Trophoblast cell (in vitro differentiated cells and primary cell): ENCODE data around the gene ASAP2. TPM values are rescaled to one million over a fixed set of nuclear protein-coding genes. Genes with fewer than 3 reads are reported as not detected.

Experiments
- DNase-seq, 2 donors: peaks; one replicate each; pipeline ENCODE4 v3.0.0-alpha.2; 2016
- H2AFZ ChIP-seq: 2 replicates; pipeline ENCODE4 v1.6.1; 2013; ENCODE audit warnings: low read length, moderate library complexity, mild to moderate bottlenecking; ENCODE audit not compliant: insufficient read depth, poor library complexity
- H2AK5ac ChIP-seq: 2 replicates; pipeline ENCODE4 v1.6.1; 2013; ENCODE audit warnings: mild to moderate bottlenecking, low read length
- H2BK120ac ChIP-seq: 2 replicates; pipeline ENCODE4 v1.6.1; 2013; ENCODE audit warnings: low read length, mild to moderate bottlenecking, moderate library complexity; ENCODE audit not compliant: insufficient read depth, poor library complexity
- H2BK12ac ChIP-seq: 2 replicates; pipeline ENCODE4 v1.6.1; 2013; ENCODE audit warnings: mild to moderate bottlenecking, low read length, moderate library complexity
- H2BK5ac ChIP-seq: 2 replicates; pipeline ENCODE4 v1.6.1; 2013; ENCODE audit warnings: low read length, low read depth, moderate library complexity, mild to moderate bottlenecking; ENCODE audit not compliant: poor library complexity
- H3K14ac ChIP-seq: 2 replicates; pipeline ENCODE4 v1.6.1; 2013; ENCODE audit warnings: mild to moderate bottlenecking, low read length
- H3K18ac ChIP-seq: 2 replicates; pipeline ENCODE4 v1.6.1; 2013; ENCODE audit warnings: mild to moderate bottlenecking, low read length
- H3K23ac ChIP-seq: 2 replicates; pipeline ENCODE4 v1.6.1; 2013; ENCODE audit warnings: low read length
- H3K27ac ChIP-seq: 2 replicates; pipeline ENCODE4 v1.5.1; 2013; ENCODE audit warnings: low read depth, mild to moderate bottlenecking, inconsistent platforms, low read length, moderate library complexity
- H3K27me3 ChIP-seq: 2 replicates; pipeline ENCODE4 v1.6.1; 2013; ENCODE audit warnings: inconsistent platforms, mild to moderate bottlenecking, low read length, moderate library complexity; ENCODE audit not compliant: insufficient read depth
- H3K36me3 ChIP-seq, 2 experiments: 1 replicate in 1 of 2; 2 replicates in 1 of 2; pipeline ENCODE4 v1.6.1; 2013; ENCODE audit warnings: low read length in 2 of 2, mild to moderate bottlenecking in 2 of 2, moderate library complexity in 1 of 2; ENCODE audit not compliant: insufficient read depth in 2 of 2, control insufficient read depth in 1 of 2
- H3K4ac ChIP-seq: 2 replicates; pipeline ENCODE4 v1.6.1; 2013; ENCODE audit warnings: low read depth, mild to moderate bottlenecking, low read length, moderate library complexity
- H3K4me1 ChIP-seq, 2 experiments: 1 replicate in 1 of 2; 2 replicates in 1 of 2; pipeline ENCODE4 v1.6.1; 2013; ENCODE audit warnings: low read length in 2 of 2, mild to moderate bottlenecking in 2 of 2, moderate library complexity in 1 of 2; ENCODE audit not compliant: insufficient read depth in 2 of 2, control insufficient read depth in 1 of 2
- H3K4me2 ChIP-seq: 2 replicates; pipeline ENCODE4 v1.6.1; 2013; ENCODE audit warnings: inconsistent platforms, mild to moderate bottlenecking, low read length, moderate library complexity
- H3K4me3 ChIP-seq: 2 replicates; pipeline ENCODE4 v1.5.1; 2013; ENCODE audit warnings: mild to moderate bottlenecking, low read depth, low read length, inconsistent platforms
- H3K79me1 ChIP-seq: one replicate; pipeline ENCODE4 v1.6.1; 2013; ENCODE audit warnings: low read length
- H3K79me2 ChIP-seq: 2 replicates; pipeline ENCODE4 v1.6.1; 2013; ENCODE audit warnings: low read length, mild to moderate bottlenecking; ENCODE audit not compliant: control insufficient read depth, insufficient read depth, poor library complexity
- H3K9ac ChIP-seq: 2 replicates; pipeline ENCODE4 v1.6.1; 2013; ENCODE audit warnings: mild to moderate bottlenecking, low read length
- H3K9me3 ChIP-seq: 2 replicates; pipeline ENCODE4 v1.6.1; 2013; ENCODE audit warnings: low read depth, mild to moderate bottlenecking, control low read depth, inconsistent platforms, low read length; ENCODE audit not compliant: insufficient read depth
- H4K12ac ChIP-seq: 2 replicates; pipeline ENCODE4 v1.6.1; 2013; ENCODE audit warnings: low read depth, mild to moderate bottlenecking, low read length, moderate library complexity
- H4K8ac ChIP-seq: 2 replicates; pipeline ENCODE4 v1.6.1; 2013; ENCODE audit warnings: low read depth, mild to moderate bottlenecking, low read length, moderate library complexity
- H4K91ac ChIP-seq: one replicate; pipeline ENCODE4 v1.6.1; 2013; ENCODE audit warnings: low read depth, mild to moderate bottlenecking, low read length, moderate library complexity
- WGBS: extraction: QIAGEN DNeasy Blood & Tissue Kit; methylation state at CpG from one replicate; pipeline ENCODE4 v1.1.7; 2013; ENCODE audit warnings: missing lambda C conversion rate; ENCODE audit not compliant: insufficient read length, insufficient coverage; ENCODE audit errors: extremely low coverage; 5-methylcytosine and 5-hydroxymethylcytosine counted together
- polyA plus RNA-seq: library from polyadenylated mRNA; stranded (reverse); fragments of 200-250 nt; gene quantifications from 2 replicates; pipeline ENCODE4 v1.2.3, GENCODE V29; 2013

The ASAP2 gene
- 35.0 and 37.6 TPM in 2 replicates for polyA plus RNA-seq

DNA sequence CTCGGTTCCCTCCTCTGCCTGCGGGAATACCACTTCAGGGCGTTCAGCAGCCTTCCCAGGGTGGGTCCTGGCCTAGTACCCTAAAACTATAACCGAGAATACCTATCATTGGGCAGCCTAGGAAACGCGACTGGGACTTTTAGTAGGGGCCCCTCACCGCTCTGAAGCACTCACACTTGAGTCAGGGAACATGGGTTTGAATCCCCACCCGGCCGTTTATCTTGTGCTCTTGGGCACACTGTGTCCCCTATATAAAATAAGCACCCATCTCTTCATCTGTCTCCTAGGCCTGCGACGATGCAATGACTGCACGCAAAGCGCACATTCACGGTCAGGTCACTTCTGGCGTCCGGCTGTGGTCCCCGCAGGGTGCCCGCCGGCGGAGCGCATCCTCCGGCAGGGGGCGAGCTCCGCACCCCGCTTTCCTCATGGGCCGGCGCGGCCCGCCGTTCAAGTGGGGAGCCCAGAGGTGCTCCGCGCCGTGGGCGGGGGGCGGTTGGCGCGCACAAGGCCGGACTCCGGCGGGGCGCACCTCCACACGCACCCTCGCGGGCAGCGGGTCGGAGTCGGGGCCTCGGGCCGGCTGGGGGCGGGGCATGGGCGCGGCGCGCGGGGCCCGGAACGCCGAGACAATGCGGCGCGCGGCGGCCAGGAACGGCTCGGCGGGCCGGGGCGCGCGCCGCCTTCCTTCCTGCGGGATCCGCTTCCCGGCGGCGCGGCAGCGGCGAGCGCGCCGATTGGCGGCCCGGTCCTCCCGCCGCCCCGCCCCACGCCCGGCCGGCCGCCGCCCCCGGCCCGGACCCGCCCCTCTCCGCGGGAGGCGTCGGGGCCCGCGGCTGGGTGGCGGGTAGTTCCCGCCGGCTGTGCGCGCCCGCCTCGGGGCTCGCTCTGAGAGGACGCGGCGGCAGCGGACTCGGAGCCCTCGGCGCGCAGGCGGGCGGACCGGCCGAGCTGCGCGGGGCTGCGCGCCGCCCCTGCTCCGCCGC lies at the start of gene ASAP2:
TSS of gene ASAP2 (plus strand) at position 850 of the 986 bp plus-strand sequence. CDS start 293 bp downstream, outside the sequence.
- H3K18ac ChIP-seq, result peak within 1 kb of the TSS; percentile 88
- H3K9ac ChIP-seq, result peak within 1 kb of the TSS; percentile 84
- no peak within 1 kb of the TSS for H3K23ac ChIP-seq
- peak within 1 kb of the TSS; percentile 100 for H4K91ac ChIP-seq
- H3K14ac ChIP-seq, result peak within 1 kb of the TSS; percentile 97
- peaks cover 17% of the 10 kb centered on the region for H3K79me1 ChIP-seq
- peaks cover 2% of the 10 kb centered on the region for H3K27me3 ChIP-seq
- H3K4me1 ChIP-seq, result peaks cover 4 to 5% of the 10 kb centered on the region in 2 experiments
- H2BK12ac ChIP-seq, result peak within 1 kb of the TSS; percentile 98
- peak within 1 kb of the TSS; percentile 98 for H4K8ac ChIP-seq
- DNase-seq, result peak; percentile 36 to 69
- H3K9me3 ChIP-seq, result no peaks in the 10 kb centered on the region
- peak within 1 kb of the TSS; percentile 96 for H2AFZ ChIP-seq
- peak within 1 kb of the TSS; percentile 97 for H3K27ac ChIP-seq
- peak within 1 kb of the TSS; percentile 98 for H3K4ac ChIP-seq
- H3K79me2 ChIP-seq, result peaks cover 14% of the 10 kb centered on the region
- peak within 1 kb of the TSS; percentile 98 for H2BK5ac ChIP-seq
- peak within 1 kb of the TSS; percentile 91 for H4K12ac ChIP-seq
- H2BK120ac ChIP-seq, result peak within 1 kb of the TSS; percentile 95
- peak within 1 kb of the TSS; percentile 94 for H3K4me3 ChIP-seq
- H3K4me2 ChIP-seq, result peak within 1 kb of the TSS; percentile 87
- H2AK5ac ChIP-seq, result peak within 1 kb of the TSS; percentile 97
- no CpG with 5 or more reads among the region's 128 CpGs for WGBS
- H3K36me3 ChIP-seq, result no peaks in the 10 kb centered on the region

DNA sequence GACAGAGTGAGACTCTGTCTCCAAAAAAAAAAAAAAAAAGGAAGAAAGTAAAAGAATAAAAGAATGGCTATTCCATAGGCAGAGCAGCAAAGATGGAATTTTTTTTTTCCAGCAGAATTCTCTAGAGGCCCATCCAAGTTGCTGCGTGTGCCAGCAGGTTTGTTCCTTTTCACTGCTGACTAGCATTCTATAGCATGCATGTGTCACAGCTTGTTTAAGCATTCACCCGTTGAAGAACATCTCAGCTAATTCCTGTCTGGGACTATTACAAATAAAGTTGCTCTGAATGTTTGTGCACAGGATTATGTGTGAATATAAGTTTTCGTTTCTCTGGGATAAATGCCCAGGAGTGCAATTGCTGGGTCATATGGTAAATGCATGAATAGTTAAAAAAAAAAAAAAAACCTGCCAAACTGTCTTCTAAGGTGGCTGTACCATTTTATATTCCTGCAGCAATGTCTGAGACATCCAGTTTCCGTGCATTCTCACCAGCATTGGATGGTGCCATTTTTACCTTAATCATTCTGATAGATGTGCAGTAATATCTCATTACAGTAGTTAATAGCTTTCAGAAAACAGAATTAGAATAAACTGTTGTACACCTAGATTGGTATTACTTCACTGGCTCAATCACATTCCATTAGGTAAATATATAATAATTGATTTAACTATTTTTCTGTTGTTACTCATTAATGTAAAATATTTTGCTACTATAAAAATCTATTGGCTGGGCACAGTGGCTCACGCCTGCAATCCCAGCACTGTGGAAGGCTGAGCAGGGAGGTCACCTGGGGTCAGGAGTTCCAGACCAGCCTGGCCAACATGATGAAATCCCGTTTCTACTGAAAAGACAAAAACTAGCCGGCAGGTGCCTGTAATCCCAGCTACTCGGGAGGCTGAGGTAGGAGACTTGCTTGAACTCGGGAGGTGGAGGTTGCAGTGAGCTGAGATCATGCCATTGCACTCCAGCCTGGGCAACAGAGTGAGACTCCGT lies 47.5 kb upstream of the ASAP2 start:
- H3K4ac ChIP-seq, result no peak overlapping the region
- no peak overlapping the region for H3K9ac ChIP-seq
- no peak overlapping the region for H2AK5ac ChIP-seq
- H2AFZ ChIP-seq, result no peak overlapping the region
- no peak overlapping the region for H4K91ac ChIP-seq
- no peak overlapping the region for H4K8ac ChIP-seq
- H3K18ac ChIP-seq, result no peak overlapping the region
- H2BK5ac ChIP-seq, result no peak overlapping the region
- no peaks in the 10 kb centered on the region for H3K4me1 ChIP-seq
- no peaks in the 10 kb centered on the region for H3K36me3 ChIP-seq
- no peak overlapping the region for H3K4me2 ChIP-seq
- no peak overlapping the region for H4K12ac ChIP-seq
- no peak overlapping the region for H3K27ac ChIP-seq
- H3K14ac ChIP-seq, result no peak overlapping the region
- no peak overlapping the region for H3K23ac ChIP-seq
- DNase-seq, result no peak
- peaks cover 2% of the 10 kb centered on the region for H3K9me3 ChIP-seq
- H3K27me3 ChIP-seq, result no peaks in the 10 kb centered on the region
- WGBS, result no CpG with 5 or more reads among the region's 10 CpGs
- H3K79me2 ChIP-seq, result no peaks in the 10 kb centered on the region
- no peak overlapping the region for H2BK12ac ChIP-seq
- H3K4me3 ChIP-seq, result no peak overlapping the region
- H3K79me1 ChIP-seq, result peaks cover under 1% of the 10 kb centered on the region
- H2BK120ac ChIP-seq, result no peak overlapping the region

DNA sequence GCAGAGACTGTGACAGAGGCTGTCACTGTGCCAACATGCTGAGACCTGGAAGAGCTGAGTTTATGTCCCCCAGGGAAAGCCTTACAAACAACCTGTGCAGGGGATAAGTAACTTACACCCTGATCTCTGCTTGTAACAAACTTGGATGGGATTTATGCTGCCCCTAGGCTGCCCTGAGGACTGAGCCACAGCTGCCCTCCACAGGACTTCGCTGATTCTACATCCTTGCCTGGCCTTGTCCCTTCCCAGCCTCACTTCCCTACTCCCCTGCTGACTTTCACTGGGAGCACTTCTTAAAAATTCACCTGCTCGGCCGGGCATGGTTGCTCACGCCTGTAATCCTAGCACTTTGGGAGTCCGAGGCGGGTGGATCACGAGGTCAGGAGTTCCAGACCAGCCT lies 45.9 kb upstream of the ASAP2 start:
- Histone ChIP-seq H2BK5ac (no peak overlapping the region), H3K4ac (no peak overlapping the region), H3K4me3 (no peak overlapping the region), H3K14ac (no peak overlapping the region), H3K36me3 (no peaks in the 10 kb centered on the region), H3K27ac (no peak overlapping the region), H2BK12ac (no peak overlapping the region), H2AFZ (no peak overlapping the region), H3K79me1 (peaks cover 3% of the 10 kb centered on the region), H3K9ac (no peak overlapping the region), H3K27me3 (no peaks in the 10 kb centered on the region), H3K18ac (no peak overlapping the region), H4K12ac (no peak overlapping the region), H2BK120ac (no peak overlapping the region), H3K79me2 (no peaks in the 10 kb centered on the region), H4K8ac (no peak overlapping the region), H2AK5ac (no peak overlapping the region), H4K91ac (no peak overlapping the region), H3K23ac (no peak overlapping the region), H3K9me3 (peaks cover 2% of the 10 kb centered on the region), H3K4me1 (peaks cover 2 to 4% of the 10 kb centered on the region in 2 experiments), H3K4me2 (no peak overlapping the region)
- no peak for DNase-seq
- WGBS, result no CpG with 5 or more reads among the region's 7 CpGs

DNA sequence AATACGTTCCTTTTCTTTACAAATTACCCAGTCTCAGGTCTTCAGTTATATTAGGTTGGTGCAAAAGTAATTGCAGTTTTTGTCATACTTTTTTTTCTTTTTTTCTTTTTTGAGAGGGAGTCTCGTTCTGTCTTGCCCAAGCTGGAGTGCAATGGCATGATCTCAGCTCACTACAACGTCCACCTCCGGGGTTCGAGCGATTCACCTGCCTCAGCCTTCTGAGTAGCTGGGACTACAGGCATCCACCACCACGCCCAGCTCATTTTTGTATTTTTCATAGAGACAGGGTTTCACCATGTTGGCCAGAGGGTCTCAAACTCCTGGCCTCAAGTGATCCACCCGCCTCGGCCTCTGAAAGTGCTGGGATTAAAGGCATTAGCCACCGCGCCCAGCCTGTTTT lies 43.8 kb upstream of the ASAP2 start:
- Histone ChIP-seq H2AK5ac (no peak overlapping the region), H2BK120ac (no peak overlapping the region), H4K12ac (no peak overlapping the region), H3K27ac (no peak overlapping the region), H3K27me3 (no peaks in the 10 kb centered on the region), H3K79me2 (no peaks in the 10 kb centered on the region), H4K91ac (no peak overlapping the region), H3K9ac (no peak overlapping the region), H3K4me1 (peaks cover 20 to 21% of the 10 kb centered on the region in 2 experiments), H2BK12ac (no peak overlapping the region), H2BK5ac (no peak overlapping the region), H3K4me3 (no peak overlapping the region), H2AFZ (no peak overlapping the region), H3K79me1 (peaks cover 15% of the 10 kb centered on the region), H3K4ac (no peak overlapping the region), H3K36me3 (no peaks in the 10 kb centered on the region), H3K14ac (no peak overlapping the region), H3K9me3 (no peaks in the 10 kb centered on the region), H3K4me2 (no peak overlapping the region), H4K8ac (no peak overlapping the region), H3K23ac (no peak overlapping the region), H3K18ac (no peak overlapping the region)
- WGBS, result no CpG with 5 or more reads among the region's 11 CpGs
- DNase-seq, result no peak
